Right atrium auricular region (tissue), 2 donors: ENCODE data around the gene SYT8. TPM values are rescaled to one million over a fixed set of nuclear protein-coding genes. Genes with fewer than 3 reads are reported as not detected.
"Not testable (repeated sequence)": the region's sequence is repeated elsewhere in the genome, so short reads cannot be mapped to it uniquely, and the experiment has no call there.

ENCODE experiments used
- DNase-seq: peaks from one replicate; pipeline ENCODE4 v3.0.0-alpha.2; 2019; ENCODE audit warnings: low spot score
- H3K27ac ChIP-seq, 2 donors: fragments of 200-600 bp; sonication (generic); 1 replicate in 1 of 2; 2 replicates in 1 of 2; pipeline ENCODE4 v1.5.1; 2016 to 2019
- H3K27me3 ChIP-seq, 2 donors: fragments of 200-600 bp; sonication (generic); one replicate each; pipeline versions ENCODE4 v1.5.1 to v1.6.0; 2017 to 2019
- H3K36me3 ChIP-seq: fragments of 200-600 bp; sonication (generic); one replicate; pipeline ENCODE4 v1.5.1; 2016
- H3K4me1 ChIP-seq, 2 donors: fragments of 200-600 bp; sonication (generic); one replicate each; pipeline versions ENCODE4 v1.5.1 to v1.6.0; 2017 to 2019
- H3K4me3 ChIP-seq, 2 donors: fragments of 200-600 bp; sonication (generic); 1 replicate in 1 of 2; 2 replicates in 1 of 2; pipeline ENCODE4 v1.5.1; 2017 to 2019; ENCODE audit warnings: mild to moderate bottlenecking in 1 of 2, moderate library complexity in 1 of 2
- H3K9me3 ChIP-seq, 2 donors: fragments of 200-600 bp; sonication (generic); one replicate each; pipeline ENCODE4 v1.5.1; 2019
- CTCF ChIP-seq, 2 donors: fragments of 200-600 bp; sonication (generic); IDR thresholded peaks; one replicate each; pipeline ENCODE4 v1.5.1; 2019; ENCODE audit warnings: antibody characterized with exemption in 2 of 2
- total RNA-seq, 2 donors: library from RNA; depleted of rRNA; stranded (reverse); fragments of >200 nt; gene quantifications; one replicate each; pipeline ENCODE4 v1.1.0, GENCODE V29; 2016

The SYT8 gene
- total RNA-seq, 2 donors from 2014 or later: not detected

- Histone ChIP-seq H3K27me3 (no peaks in the 10 kb centered on the region), H3K9me3 (no peaks in the 10 kb centered on the region), H3K36me3 (no peaks in the 10 kb centered on the region), H3K27ac (no peak overlapping the region), H3K4me3 (no peak overlapping the region), H3K4me1 (no peaks in the 10 kb centered on the region)
- no peak for DNase-seq
- no peak for TF ChIP-seq CTCF (IDR thresholded peaks at IDR 0.05)
These were observed 41.7 kb upstream of the SYT8 start for GRCh38 chr11:1793081-1793480.

GRCh38 chr11:1796413-1797011, 38.3 kb upstream of the SYT8 start:
- TF ChIP-seq CTCF (IDR thresholded peaks at IDR 0.05): no peak
- DNase-seq: no peak
- Histone ChIP-seq H3K27me3 (no peaks in the 10 kb centered on the region), H3K9me3 (no peaks in the 10 kb centered on the region), H3K4me1 (no peaks in the 10 kb centered on the region), H3K27ac (no peak overlapping the region), H3K36me3 (no peaks in the 10 kb centered on the region), H3K4me3 (no peak overlapping the region)

GRCh38 chr11:1797391-1798125, 37.2 kb upstream of the SYT8 start:
- DNase-seq: no peak
- no peak overlapping the region for H3K4me3 ChIP-seq
- no peaks in the 10 kb centered on the region for H3K36me3 ChIP-seq
- H3K9me3 ChIP-seq: no peaks in the 10 kb centered on the region
- H3K4me1 ChIP-seq: no peaks in the 10 kb centered on the region
- no peak for TF ChIP-seq CTCF (IDR thresholded peaks at IDR 0.05)
- no peaks in the 10 kb centered on the region for H3K27me3 ChIP-seq
- H3K27ac ChIP-seq: no peak overlapping the region

- no peak overlapping the region for H3K4me3 ChIP-seq
- no peaks in the 10 kb centered on the region for H3K36me3 ChIP-seq
- H3K27ac ChIP-seq: no peak overlapping the region
- no peaks in the 10 kb centered on the region for H3K4me1 ChIP-seq
- H3K9me3 ChIP-seq: no peaks in the 10 kb centered on the region
- DNase-seq: no peak
- H3K27me3 ChIP-seq: no peaks in the 10 kb centered on the region
- TF ChIP-seq CTCF (IDR thresholded peaks at IDR 0.05): no peak
These were observed 31.5 kb upstream of the SYT8 start for GRCh38 chr11:1803246-1803645.

- H3K4me3 ChIP-seq, H3K27me3 ChIP-seq, H3K4me1 ChIP-seq, H3K36me3 ChIP-seq, DNase-seq, H3K9me3 ChIP-seq, H3K27ac ChIP-seq: not testable (repeated sequence)
These were observed 30.8 kb upstream of the SYT8 start for GRCh38 chr11:1803835-1804519.

GRCh38 chr11:1805525-1805924, 29.3 kb upstream of the SYT8 start:
- no peak overlapping the region for H3K27ac ChIP-seq
- no peaks in the 10 kb centered on the region for H3K9me3 ChIP-seq
- no peaks in the 10 kb centered on the region for H3K36me3 ChIP-seq
- H3K4me3 ChIP-seq: no peak overlapping the region
- no peaks in the 10 kb centered on the region for H3K4me1 ChIP-seq
- no peak for DNase-seq
- TF ChIP-seq CTCF (IDR thresholded peaks at IDR 0.05): no peak
- H3K27me3 ChIP-seq: no peaks in the 10 kb centered on the region
